Vagina (tissue), 2 donors: ENCODE results near the gene CRB1. TPM values are rescaled to one million over a fixed set of nuclear protein-coding genes. Genes with fewer than 3 reads are reported as not detected.
"Not testable (repeated sequence)": the region's sequence is repeated elsewhere in the genome, so short reads cannot be mapped to it uniquely, and the experiment has no call there.

Source experiments
- DNase-seq, 2 donors: peaks; one replicate each; pipeline ENCODE4 v3.0.0-alpha.2; 2017; ENCODE audit errors: extremely low spot score in 2 of 2
- H3K27ac ChIP-seq: fragments of 200-600 bp; sonication (generic); one replicate; pipeline ENCODE4 v1.5.1; 2019
- H3K27me3 ChIP-seq: fragments of 200-600 bp; sonication (generic); one replicate; pipeline ENCODE4 v1.5.1; 2019
- H3K36me3 ChIP-seq, 2 donors: fragments of 200-600 bp; sonication (generic); one replicate each; pipeline ENCODE4 v1.5.1; 2017 to 2019
- H3K4me1 ChIP-seq: fragments of 200-600 bp; sonication (generic); one replicate; pipeline ENCODE4 v1.5.1; 2019
- H3K4me3 ChIP-seq, 2 donors: fragments of 200-600 bp; sonication (generic); 1 replicate in 1 of 2; 2 replicates in 1 of 2; pipeline ENCODE4 v1.5.1; 2016 to 2019
- H3K9me3 ChIP-seq: fragments of 200-600 bp; sonication (generic); one replicate; pipeline ENCODE4 v1.5.1; 2019
- CTCF ChIP-seq, 3 experiments: fragments of 450-650 bp in 2 of 3; fragments of 200-600 bp in 1 of 3; sonication (generic) in 1 of 3; IDR thresholded peaks; one replicate each; pipeline ENCODE4 v1.5.1; 2017 to 2019; ENCODE audit warnings: antibody characterized with exemption in 3 of 3, mild to moderate bottlenecking in 2 of 3, moderate library complexity in 2 of 3
- POLR2A ChIP-seq, 2 donors: fragments of 450-650 bp; IDR thresholded peaks; one replicate each; pipeline ENCODE4 v1.6.1; 2017; ENCODE audit warnings: antibody characterized with exemption in 2 of 2, mild to moderate bottlenecking in 2 of 2, moderate library complexity in 2 of 2
- POLR2AphosphoS5 ChIP-seq, 2 donors: sonication (generic); formaldehyde crosslinking; IDR thresholded peaks; one replicate each; pipeline ENCODE4 v1.9.0; 2017; ENCODE audit warnings: antibody characterized with exemption in 2 of 2, mild to moderate bottlenecking in 2 of 2, low read depth in 1 of 2; ENCODE audit not compliant: insufficient read depth in 1 of 2
- intact Hi-C: fragments of 100-400 bp; cut with DNase I; formaldehyde crosslinking; loops from one replicate; pipeline ENCODE4 v1.15.1; 2023
- total RNA-seq: library from RNA; depleted of rRNA; stranded (reverse); fragments of >200 nt; gene quantifications from one replicate; pipeline ENCODE4 v1.2.3, GENCODE V29; 2016

CRB1 gene
- total RNA-seq, 1 donor from 2014 or later = not detected

GRCh38 chr1:197394831-197395608 lies 127.0 kb downstream of the CRB1 start:
- Histone ChIP-seq H3K4me1 (no peaks in the 10 kb centered on the region), H3K27me3 (no peaks in the 10 kb centered on the region), H3K4me3 (no peak overlapping the region), H3K9me3 (no peaks in the 10 kb centered on the region), H3K36me3 (no peaks in the 10 kb centered on the region), H3K27ac (no peak overlapping the region)
- intact Hi-C loops = no loop called here
- TF ChIP-seq POLR2A (IDR thresholded peaks at IDR 0.05) (no peak), POLR2AphosphoS5 (IDR thresholded peaks at IDR 0.05; ENCODE audit: insufficient read depth in 1 of 2, low read depth in 1 of 2) (no peak), CTCF (IDR thresholded peaks at IDR 0.05) (no peak)
- DNase-seq = no peak

GRCh38 chr1:197397895-197398294 lies 129.8 kb downstream of the CRB1 start:
- no peak for TF ChIP-seq POLR2A (IDR thresholded peaks at IDR 0.05)
- no peak for TF ChIP-seq CTCF (IDR thresholded peaks at IDR 0.05)
- TF ChIP-seq POLR2AphosphoS5 (IDR thresholded peaks at IDR 0.05; ENCODE audit: insufficient read depth in 1 of 2, low read depth in 1 of 2) = no peak
- H3K9me3 ChIP-seq = no peaks in the 10 kb centered on the region
- no peak overlapping the region for H3K4me3 ChIP-seq
- no peak overlapping the region for H3K27ac ChIP-seq
- intact Hi-C loops = no loop called here
- DNase-seq = no peak
- no peaks in the 10 kb centered on the region for H3K27me3 ChIP-seq
- H3K36me3 ChIP-seq = no peaks in the 10 kb centered on the region
- H3K4me1 ChIP-seq = no peaks in the 10 kb centered on the region

- intact Hi-C loops = no loop called here
- Histone ChIP-seq H3K4me1 (no peaks in the 10 kb centered on the region), H3K27me3 (no peaks in the 10 kb centered on the region), H3K36me3 (no peaks in the 10 kb centered on the region), H3K9me3 (no peaks in the 10 kb centered on the region), H3K4me3 (no peak overlapping the region), H3K27ac (no peak overlapping the region)
- TF ChIP-seq POLR2AphosphoS5 (IDR thresholded peaks at IDR 0.05; ENCODE audit: insufficient read depth in 1 of 2, low read depth in 1 of 2) (no peak), POLR2A (IDR thresholded peaks at IDR 0.05) (no peak), CTCF (IDR thresholded peaks at IDR 0.05) (no peak)
- DNase-seq = no peak
These were observed 131.9 kb downstream of the CRB1 start for GRCh38 chr1:197399755-197400521.

- Histone ChIP-seq H3K4me3 (no peak overlapping the region), H3K9me3 (no peaks in the 10 kb centered on the region), H3K27ac (no peak overlapping the region), H3K4me1 (no peaks in the 10 kb centered on the region), H3K27me3 (no peaks in the 10 kb centered on the region), H3K36me3 (no peaks in the 10 kb centered on the region)
- intact Hi-C loops = no loop called here
- no peak for DNase-seq
- TF ChIP-seq CTCF (IDR thresholded peaks at IDR 0.05) (no peak), POLR2A (IDR thresholded peaks at IDR 0.05) (no peak), POLR2AphosphoS5 (IDR thresholded peaks at IDR 0.05; ENCODE audit: insufficient read depth in 1 of 2, low read depth in 1 of 2) (no peak)
These were observed 132.5 kb downstream of the CRB1 start for GRCh38 chr1:197400522-197400902.

- TF ChIP-seq CTCF (IDR thresholded peaks at IDR 0.05) (no peak), POLR2A (IDR thresholded peaks at IDR 0.05) (no peak), POLR2AphosphoS5 (IDR thresholded peaks at IDR 0.05; ENCODE audit: insufficient read depth in 1 of 2, low read depth in 1 of 2) (no peak)
- H3K27me3 ChIP-seq = no peaks in the 10 kb centered on the region
- intact Hi-C loops = no loop called here
- no peaks in the 10 kb centered on the region for H3K4me1 ChIP-seq
- H3K27ac ChIP-seq = no peak overlapping the region
- no peak for DNase-seq
- no peaks in the 10 kb centered on the region for H3K36me3 ChIP-seq
- no peaks in the 10 kb centered on the region for H3K9me3 ChIP-seq
- no peak overlapping the region for H3K4me3 ChIP-seq
These were observed 134.1 kb downstream of the CRB1 start for GRCh38 chr1:197402189-197402588.

- H3K27ac ChIP-seq, intact Hi-C loops, H3K36me3 ChIP-seq, H3K9me3 ChIP-seq, H3K4me1 ChIP-seq, H3K27me3 ChIP-seq, DNase-seq, H3K4me3 ChIP-seq: not testable (repeated sequence)
These were observed 136.7 kb downstream of the CRB1 start for GRCh38 chr1:197404774-197405173.

- intact Hi-C loops, H3K4me1 ChIP-seq, H3K9me3 ChIP-seq, H3K27ac ChIP-seq, H3K36me3 ChIP-seq, H3K27me3 ChIP-seq, H3K4me3 ChIP-seq, DNase-seq: not testable (repeated sequence)
These were observed 137.6 kb downstream of the CRB1 start for GRCh38 chr1:197405614-197406013.
